OCI-M1 (cell line): Measurements from ENCODE around the gene CHI3L2.
"Not testable (repeated sequence)": the region's sequence is repeated elsewhere in the genome, so short reads cannot be mapped to it uniquely, and the experiment has no call there.

Experiments
- DNase-seq: peaks from one replicate; lab custom pipeline; 2025; lab: John Stamatoyannopoulos, UW

Gene CHI3L2

DNA sequence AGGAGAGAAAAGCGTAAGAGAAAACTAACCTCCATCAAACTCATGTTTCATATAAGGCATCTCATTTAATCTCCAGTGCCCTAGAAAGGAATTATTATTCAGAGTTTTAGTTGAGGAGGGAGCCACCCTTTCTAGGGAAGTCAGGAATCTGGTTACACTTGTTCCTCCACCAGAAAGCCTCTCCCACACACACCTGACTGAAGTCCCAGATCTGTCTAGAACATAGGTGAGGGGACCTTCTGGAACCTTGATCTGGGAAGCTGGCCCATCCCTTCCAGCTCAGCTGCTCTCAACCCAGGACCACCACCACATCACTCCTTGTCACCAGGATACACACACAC lies 25.2 kb upstream of the CHI3L2 start:
- DNase-seq, result no peak

DNA sequence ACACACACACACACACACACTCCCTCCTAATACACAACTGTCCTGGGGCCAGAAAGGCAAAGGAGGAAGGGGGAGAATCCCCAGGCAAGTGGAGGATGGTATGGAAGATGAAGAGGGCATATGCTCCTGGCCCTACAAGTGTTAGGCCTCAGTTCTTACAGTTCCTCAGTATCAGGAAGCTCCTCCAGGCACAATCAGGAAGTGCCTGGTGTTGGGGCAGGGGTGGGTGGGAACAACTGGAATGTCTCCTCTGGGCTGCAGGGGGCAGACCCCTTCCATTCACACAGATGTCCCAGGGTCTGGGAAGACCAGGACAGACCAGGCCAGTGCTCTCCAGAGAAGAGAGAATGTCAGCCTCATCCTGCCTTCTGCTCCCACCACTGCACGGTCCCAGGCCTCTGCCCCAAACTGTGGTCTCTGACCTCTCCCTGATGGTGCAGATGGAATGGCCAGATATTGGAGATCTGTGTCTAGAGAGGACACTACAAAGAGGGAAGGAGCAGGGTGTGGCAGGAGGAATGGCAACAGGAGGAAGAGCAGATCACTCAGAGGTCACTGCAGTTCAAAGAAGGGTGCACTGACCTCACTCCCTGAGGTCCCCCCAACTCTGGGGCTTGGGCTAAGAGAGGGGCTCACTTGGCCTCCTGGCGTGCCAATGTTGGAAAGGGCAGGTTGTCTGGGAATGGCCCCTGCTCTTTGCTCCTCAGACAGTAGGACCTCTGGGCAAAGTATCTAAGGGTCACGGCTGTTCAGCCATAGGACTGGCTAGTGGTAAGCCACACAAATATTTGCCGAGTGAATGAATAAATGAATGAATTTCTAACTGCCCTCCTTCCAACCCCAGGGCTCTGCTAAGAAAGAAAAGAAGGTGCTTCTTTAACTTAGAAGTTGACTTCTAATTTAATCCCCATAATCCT lies 24.5 kb upstream of the CHI3L2 start:
- DNase-seq, result peak; percentile 65

DNA sequence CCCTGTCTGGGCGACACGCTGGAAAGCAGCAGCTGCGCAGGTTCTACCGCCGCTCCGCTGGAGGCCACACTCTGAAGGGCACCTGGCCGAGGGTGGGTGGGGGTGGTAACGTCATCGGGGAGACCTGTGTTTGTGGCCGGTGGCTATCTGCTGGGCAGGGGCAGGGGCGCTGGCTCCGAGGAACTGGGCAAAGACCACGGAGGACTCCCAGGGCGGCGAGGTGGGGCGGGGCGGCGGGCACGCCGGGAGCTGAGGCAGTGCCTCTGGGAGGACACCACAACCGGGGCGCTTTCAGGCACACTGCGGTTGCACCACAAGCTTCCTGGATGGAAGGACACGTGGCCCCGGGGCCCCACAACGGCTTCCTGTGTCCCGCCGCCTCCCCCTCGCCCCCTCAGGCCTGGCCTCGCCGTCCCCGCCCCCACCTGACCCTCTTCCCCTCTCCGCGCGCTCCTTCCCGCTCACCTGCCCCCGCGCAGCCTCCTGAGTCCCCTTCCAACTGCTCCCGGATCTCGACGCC lies 23.8 kb upstream of the CHI3L2 start:
- no peak for DNase-seq

DNA sequence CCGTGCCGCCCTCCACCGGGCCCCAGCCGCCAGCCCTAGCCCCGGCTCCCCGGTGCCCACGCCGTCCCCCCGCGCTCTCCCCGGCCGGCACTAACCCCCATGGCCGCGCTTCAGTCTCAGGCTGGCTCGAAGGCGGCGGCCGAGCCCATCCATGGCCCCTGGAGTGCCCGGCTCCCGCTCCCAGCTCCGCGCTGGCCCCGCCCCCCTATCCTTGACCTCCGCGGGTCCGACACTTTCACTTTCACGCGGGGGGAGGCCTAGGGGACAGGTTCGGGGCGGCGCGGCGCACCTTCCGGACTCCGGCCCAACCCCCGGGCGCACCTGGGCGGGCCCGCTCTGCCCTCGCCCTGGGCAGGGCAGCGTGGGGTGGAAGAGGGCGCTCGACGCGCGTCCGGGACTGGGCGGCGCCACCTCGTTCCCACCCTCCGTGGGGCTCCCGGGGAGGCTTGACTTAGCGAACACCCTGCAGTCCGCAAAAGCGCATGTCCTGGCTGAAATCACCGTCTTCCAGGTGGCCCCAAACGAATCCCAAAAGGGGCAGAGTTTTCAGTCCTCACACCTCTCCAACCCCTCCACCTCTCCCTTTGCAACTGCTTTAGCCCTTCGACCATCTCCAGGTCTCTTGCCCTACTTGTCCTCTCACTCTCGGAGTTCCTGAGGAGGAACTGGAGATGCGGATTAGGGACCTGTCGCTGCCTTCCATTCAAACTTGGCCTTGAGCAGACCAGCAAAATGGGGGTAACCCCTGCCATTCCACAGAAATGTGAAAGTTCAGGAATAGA lies 23.1 kb upstream of the CHI3L2 start:
- no peak for DNase-seq

DNA sequence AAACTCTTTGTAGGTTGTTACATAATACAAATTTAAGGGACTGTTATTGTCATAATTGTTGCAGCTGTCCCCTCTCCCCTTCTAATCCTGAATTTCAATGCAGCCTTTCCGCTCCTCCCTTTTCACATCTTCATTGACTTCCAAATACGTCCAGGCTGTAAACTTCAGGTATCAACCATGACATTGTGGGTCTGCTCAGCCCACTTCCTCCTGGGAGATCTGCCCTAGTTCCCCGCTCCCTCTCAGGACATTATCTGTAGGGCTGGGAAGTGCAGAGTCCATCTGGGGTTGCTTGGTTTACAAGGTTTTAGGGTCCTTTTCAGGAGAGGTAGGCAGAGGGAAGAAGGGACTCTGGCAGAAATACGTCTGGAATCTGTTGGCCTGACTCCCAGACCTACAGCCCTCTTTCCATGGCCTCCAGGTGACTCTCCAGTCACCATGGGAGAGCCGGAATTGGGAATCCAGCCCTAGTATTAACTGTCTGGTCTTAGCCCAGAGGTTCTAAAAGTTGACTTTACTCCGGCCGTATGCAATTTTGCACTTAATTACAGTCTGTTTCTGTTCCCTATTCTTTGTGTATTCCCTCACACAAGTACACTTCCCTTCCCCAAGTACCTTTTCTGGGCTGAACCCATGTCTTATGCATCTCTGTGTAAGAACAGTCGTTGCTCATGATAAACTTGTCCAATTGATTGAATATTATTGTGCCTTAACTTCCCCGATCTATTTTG lies 22.4 kb upstream of the CHI3L2 start:
- no peak for DNase-seq

DNA sequence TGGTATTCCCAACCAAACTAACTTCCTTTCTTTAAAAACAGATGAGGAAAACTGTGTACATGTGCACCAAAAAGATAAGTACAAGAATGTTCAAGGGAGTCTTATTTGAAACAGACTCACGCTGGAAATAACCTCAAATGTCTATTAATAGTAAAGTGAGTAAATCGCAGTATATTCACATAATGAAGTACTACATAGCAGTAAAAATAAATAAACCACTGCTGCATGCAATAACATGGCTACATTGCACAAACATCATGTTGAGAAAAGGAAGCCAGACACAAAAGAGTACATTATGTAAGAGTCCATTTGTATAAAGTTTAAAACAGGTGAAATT lies 21.8 kb upstream of the CHI3L2 start:
- DNase-seq, result peak; percentile 49

DNA sequence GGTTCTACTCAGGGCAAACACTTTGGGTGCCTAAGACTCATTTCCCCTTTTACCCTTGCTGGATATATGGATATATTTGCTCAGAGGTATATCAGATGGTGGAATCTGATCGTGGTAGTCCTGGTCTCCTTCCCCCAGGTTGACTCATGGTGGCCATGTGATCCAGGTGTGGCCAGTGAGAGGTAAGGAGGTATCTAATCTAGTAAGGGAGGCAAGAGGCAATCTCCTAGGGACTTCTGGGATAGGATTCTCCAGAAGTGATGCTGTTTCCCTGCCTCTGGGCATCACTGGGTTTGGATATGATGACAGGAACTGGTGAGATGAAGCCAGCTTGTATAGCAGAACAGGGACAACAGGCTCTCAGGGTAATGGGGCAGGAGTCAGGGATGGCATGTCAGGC lies 18.6 kb upstream of the CHI3L2 start:
- DNase-seq, result no peak

DNA sequence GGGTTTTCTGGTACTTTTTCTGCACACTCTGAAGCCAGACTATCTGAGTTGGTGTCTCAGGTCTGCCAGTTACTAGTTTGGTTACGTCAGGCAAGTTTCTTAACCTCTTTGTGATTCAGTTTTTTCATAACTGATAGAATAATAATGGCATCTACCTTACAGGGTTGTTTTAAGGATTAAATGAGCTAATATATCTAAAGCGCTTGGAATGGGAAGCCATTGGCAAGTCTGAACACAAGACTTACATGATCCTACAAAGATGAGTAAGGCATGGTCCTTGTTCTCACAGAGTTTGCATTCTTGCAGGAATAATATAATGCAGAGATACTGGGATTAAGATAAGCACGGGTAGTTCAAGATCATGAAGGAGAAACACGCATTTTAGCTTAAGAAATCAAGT lies 17.9 kb upstream of the CHI3L2 start:
- DNase-seq, result no peak

DNA sequence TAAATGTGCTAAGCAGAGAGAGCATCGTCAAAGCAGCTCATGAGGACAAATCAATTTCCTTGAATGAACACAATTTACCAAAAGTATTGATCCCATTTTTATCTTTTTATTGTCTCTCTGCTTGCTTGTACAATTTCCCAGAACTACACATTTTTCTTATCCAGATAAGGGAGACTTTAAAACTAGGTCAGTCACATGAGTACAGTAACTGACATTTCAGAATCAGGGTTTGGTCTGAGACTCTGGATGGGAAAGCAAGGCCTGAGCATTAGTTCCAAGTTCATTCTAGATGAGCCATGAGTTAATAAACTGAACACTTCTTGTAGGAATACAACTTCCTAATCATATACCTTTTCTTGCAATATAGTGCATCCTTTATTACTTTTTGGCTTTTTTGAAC lies 15.6 kb upstream of the CHI3L2 start:
- peak; percentile 28 for DNase-seq

DNA sequence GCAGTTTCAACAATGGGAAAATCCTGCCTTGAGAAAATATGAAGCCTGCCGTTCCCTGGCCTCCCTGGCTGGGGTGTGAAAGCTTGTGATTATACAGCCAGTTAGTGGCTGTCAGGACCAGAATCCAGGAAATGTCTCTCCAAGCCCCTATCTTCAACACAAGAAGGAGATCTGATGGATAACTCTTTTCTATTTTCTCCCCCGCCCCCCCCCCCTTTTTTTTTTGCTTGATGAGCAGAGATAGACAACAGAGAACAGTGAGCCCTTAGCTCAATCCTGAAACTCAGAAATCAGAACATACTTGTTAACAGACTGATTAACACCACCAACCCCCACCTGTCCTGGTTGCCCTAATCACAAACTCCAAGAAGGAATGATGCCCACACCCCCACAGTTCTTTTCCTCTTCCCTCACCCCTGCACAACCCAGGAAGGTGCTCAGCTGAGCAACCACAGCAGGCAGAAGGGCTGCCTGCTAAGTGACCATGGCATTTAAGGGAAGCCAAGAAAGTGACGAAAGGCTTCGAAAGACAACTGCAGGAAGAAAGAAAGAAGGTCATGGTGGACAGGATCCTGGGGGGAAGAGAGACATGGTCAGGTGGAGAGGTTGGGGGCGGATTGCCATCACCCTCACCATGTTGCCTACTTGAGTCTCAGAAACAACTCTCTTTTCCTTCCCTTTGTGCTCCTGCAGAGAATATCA lies 14.7 kb upstream of the CHI3L2 start:
- no peak for DNase-seq

DNA sequence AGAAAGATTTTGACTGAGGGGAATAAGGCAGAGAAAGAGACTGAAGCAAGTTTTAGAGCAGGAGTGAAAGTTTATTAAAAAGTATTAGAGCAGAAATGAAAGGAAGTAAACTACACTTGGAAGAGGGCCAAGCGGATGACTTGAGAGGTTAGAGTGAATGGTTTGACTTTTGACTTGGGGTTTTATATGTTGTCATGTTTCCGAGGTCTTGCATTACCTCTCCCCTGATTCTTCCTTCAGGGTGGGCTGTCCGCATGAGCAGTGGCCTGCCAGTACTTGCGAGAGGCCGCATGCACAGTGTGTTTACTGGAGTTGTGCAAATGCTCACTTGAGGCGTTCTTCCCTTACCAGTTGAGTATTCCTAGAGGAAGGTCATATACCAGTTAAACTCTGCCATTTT lies 14.1 kb upstream of the CHI3L2 start:
- DNase-seq, result peak; percentile 38

DNA sequence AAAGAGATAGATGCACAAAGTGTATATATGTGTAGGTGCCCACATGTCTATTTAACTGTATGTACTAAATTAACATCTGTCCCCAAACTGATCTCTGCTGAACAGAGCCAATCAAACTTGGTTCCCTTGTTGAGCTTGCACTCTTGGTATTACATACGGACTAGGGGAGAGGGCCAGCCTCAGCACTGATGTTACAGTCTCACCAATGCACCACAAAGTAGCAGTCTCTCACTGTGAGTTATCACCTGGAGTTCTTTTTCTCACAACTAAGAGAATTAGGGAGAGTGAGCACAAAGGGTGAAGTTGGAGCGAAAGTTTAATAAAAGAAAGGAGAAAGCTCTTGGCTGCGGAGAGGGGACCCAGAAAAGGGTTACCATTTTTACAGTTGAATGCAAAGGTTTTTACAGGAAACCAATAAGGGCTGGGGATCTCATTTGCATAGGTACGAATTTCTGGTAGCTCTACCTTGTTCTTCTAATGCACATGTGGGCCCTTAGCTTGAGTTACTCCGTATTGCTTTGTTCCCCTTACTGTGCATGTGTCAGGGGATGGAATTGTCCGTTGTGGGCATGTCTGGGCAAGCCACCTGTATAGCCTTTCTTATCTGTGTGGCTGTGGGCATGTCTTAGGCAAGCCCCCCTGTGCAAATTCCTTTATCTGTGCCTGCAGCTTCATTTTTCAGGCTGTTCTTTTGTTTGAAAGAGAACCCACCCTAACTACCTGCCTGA lies 13.3 kb upstream of the CHI3L2 start:
- DNase-seq, result peak; percentile 44

DNA sequence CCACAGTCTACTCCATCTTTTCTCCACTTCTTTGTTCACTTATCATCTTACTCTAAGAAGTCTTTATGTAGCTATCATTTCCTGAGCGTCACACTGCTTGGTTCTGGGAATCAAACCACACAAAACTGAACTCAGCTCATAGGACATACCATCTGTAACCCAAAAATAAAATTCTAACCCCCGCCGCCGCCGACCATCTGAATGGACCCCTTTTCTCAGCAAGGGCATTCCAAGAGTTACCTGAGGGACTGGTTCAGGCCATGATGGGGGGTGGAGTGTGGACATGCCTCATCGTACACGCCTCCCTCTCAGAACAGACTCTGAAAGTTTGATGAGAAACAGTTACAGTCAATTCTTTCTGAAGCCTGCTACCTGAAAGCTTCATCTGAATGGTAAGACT lies 12.6 kb upstream of the CHI3L2 start:
- DNase-seq, result no peak

DNA sequence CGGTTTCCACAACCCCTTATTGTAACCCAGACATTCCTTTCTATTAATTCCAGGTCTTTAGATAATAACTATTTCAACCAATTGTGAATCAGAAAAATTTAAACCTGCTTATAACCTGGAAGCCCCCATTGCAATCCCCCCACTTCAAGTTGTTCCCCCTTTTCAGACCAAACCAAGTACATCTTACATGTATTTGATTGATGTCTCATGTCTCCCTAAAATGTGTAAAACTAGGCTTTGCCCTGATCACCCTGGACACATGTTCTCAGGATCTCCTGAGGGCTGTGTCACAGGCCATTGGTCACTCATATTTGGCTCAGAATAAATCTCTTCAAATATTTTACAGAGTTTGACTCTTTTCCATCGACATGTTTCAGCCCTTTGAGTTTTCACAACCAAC lies 12.2 kb upstream of the CHI3L2 start:
- DNase-seq, result not testable (repeated sequence)

DNA sequence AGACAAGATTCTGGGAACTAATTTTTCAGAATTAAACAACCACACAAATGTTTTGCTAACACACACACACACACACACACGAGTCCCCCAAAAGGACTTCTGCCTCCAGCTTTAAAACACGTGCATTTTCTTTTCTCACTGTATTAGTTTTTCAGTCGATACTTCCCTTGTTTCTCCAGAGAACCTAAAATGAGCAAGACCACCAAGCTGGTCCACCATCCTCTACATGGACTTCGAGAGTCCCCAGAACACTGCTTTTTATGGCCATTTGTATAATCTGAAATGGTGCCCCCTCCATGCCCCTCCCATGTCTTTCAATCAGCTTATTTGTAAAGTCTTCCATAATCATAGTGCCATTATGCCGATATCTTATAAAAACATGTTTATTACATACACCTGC lies 10.8 kb upstream of the CHI3L2 start:
- DNase-seq, result no peak

DNA sequence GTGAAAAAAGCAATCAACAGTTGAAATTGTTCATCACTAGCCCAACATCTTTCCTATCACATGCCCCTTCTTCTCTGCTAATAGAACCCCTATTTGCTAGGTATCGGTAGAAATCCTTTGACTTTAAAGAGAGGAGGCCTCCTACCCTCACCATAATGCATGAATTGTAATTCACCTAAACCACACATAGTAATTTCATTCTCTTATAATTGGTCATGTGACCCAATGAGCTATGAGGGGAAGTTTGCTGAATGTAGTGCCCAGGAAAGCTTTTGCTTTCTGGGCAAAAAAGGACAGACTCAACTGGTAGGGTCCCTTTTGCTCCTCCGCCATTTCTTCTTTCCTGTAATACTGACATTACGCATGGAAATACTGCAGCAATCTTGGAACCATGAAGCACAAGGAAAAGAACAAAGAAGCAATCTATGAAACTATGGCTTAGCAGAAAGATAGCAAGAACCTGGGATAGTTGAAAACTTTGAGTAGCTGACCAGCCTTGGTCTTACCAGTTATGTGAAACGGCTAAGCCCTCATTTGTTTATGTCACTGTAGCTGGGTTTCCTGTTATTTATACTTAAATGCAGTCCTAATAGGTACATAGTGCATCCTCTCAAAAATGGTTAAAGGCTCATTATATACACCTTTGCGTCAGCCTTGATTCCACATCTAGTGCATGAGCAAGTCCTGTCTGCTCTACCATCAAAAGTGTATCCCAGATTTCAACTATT lies 10.2 kb upstream of the CHI3L2 start:
- DNase-seq, result no peak

DNA sequence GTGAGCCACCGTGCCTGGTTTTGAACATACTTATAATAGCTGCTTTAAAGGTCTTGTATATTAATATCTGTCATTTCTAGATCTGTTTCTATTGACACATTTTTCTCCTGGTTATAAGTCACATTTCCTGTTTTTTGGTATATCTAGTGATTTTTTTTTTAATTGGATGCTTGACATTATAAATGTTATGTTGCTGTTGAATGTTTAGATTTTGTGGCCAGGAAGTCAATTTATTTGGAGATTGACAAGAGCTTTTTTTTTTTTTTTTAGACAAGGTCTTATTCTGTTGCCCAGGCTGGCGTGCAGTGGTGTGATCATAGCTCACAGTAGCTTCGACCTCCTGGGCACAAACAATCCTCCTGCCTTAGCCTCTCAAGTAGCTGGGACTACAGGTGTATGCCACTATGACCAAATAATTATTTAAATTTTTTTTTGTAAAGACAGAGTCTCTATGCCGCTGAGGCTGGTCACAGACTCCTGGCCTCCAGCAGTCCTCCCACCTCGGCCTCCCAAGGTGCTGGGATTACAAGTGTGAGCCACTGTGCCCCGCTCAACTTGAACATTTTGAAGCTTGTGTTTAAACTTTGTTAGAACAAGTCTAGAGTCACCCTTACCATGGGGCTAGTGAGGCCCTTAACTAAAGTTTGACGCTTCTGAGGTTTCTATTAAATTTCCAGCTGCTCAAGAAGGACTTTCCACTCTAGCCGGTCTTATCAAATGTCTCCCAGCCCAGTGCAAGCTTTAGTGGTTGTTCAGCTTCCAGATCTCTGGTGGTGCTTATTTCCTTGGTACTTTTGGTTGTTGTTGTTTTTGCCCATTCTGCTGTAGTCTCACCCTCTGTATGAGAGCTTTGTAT lies 8.6 kb upstream of the CHI3L2 start:
- DNase-seq, result no peak

DNA sequence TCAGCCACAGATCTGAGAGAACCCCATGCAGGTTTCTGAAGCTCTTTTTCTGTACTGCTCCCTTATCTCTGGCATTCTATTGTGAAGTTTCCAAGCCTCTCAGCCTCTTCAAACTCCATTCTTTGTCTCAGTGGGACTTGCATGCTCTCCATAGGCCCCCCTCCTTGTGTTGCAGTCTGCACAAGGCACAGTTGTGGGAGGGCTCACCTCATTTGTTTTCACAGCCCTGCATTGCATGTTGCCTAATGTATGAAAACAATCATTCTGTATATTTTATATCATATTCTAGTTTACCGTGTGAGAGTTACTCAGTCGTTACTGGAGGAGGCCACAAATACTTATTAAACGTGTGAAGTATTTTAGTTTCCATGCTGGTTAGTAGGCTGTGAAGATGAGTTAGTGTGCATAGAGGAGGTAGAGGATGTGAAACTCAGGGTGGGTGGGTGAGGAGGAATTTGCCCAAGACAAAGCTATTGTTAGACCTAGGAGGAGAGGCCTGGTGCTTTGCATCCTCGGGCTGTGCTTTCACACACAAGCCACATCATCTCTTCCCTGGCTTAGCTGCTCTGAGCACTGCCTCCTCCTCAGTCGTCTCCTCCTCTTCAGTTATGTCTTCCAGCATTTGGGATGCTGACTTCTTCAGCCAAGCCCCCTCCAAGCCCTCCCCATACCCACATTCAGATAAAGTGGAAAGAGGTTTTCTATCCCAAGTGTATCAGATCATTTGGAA lies 7.8 kb upstream of the CHI3L2 start:
- DNase-seq, result no peak

DNA sequence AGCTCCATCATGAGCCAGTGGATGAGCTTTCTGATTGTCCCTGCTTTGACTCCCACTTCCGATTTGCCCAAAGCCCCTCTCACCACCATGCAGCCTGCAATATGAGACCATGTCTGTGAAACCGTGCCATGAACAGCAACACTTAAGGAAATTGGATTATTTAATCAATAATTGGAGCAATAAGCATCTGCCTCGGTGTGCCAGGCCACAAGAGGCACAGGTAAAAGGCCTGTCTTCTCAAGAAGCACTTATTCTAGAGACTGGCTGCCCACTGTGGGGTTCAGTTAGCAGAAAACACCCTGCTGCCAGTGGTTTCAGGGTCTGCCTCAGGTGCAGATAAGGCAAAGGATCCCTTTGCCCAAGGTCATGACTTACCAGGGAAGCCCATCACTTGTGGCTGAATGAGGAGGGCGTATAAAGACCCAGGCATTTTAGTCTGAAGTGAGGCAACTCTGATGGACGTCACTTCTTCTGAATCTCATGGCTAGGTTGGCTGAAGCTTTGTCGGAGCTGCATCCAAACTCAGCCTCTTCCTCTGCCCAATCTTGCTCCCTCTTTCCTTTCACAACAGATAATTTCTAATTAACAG lies 7.1 kb upstream of the CHI3L2 start:
- DNase-seq, result no peak
